Liver (tissue), 3 donors: ENCODE measurements around the gene LSM11.

Experiments
- CTCF ChIP-seq: fragments of 150-350 bp; IDR thresholded peaks from 2 replicates; pipeline ENCODE4 v1.5.1; 2017; ENCODE audit warnings: improper control_type of control experiment, low read depth, low read length; ENCODE audit not compliant: missing input control
- MAX ChIP-seq: IDR thresholded peaks from 2 replicates; pipeline ENCODE4 v1.6.1; 2016; ENCODE audit warnings: antibody characterized with exemption
- NR2F2 ChIP-seq: IDR thresholded peaks from 2 replicates; pipeline ENCODE4 v1.6.1; 2016; ENCODE audit warnings: antibody characterized with exemption
- REST ChIP-seq: IDR thresholded peaks from 2 replicates; pipeline ENCODE4 v1.6.1; 2016; ENCODE audit warnings: antibody characterized with exemption, mild to moderate bottlenecking
- YY1 ChIP-seq: IDR thresholded peaks from 2 replicates; pipeline ENCODE4 v1.6.1; 2016; ENCODE audit warnings: antibody characterized with exemption, mild to moderate bottlenecking
- donor health status: healthy.
- donor health status: healthy.

GRCh38 chr5:157766442-157766841 is 22.9 kb downstream of the LSM11 start:
- TF ChIP-seq CTCF (no peak), YY1 (no peak), MAX (no peak), NR2F2 (no peak), REST (no peak)
